ENCODE results near the gene COL4A6. TPM values are rescaled to one million over a fixed set of nuclear protein-coding genes. Genes with fewer than 3 reads are reported as not detected.

The COL4A6 gene
- total and polyA plus RNA-seq, 2 of the 8 experiments (the other 6 are each of a cell fraction or from before 2014, with no cell fraction given): 5.9 to 11.8 TPM

GRCh38 chrX:108216405-108216804, 221.8 kb downstream of the COL4A6 start (continued):
- TF ChIP-seq TAF7 (optimal IDR thresholded peaks at IDR 0.05; ENCODE audit: borderline replicate concordance, low read depth, low read length) (no peak), SAP30 (IDR thresholded peaks at IDR 0.05; ENCODE audit: insufficient read depth, insufficient replicate concordance, low read length) (no peak), CTBP2 (IDR thresholded peaks at IDR 0.05; ENCODE audit: borderline replicate concordance, insufficient read depth, insufficient read length, low read length) (no peak), CEBPB (IDR thresholded peaks at IDR 0.05; ENCODE audit: low read depth, low read length) (no peak), HDAC2 (IDR thresholded peaks at IDR 0.05; ENCODE audit: borderline replicate concordance in 1 of 2, low read depth in 2 of 2, low read length in 2 of 2) (no peak)

Data from H1 (cell line).